Measurements from ENCODE around the gene ERMN.
A peak's percentile ranks its signal among the peaks of the same experiment; 100 is the strongest.

Gene ERMN

GRCh38 chr2:157327621-157328500 is 2.2 kb upstream of the ERMN start:
- DNase-seq: peak; percentile 90

GRCh38 chr2:157327200-157327599 is 1.6 kb upstream of the ERMN start:
- no peak for DNase-seq

- no peak for DNase-seq
Measured at GRCh38 chr2:157326698-157327097, 1.1 kb upstream of the ERMN start.

DNA sequence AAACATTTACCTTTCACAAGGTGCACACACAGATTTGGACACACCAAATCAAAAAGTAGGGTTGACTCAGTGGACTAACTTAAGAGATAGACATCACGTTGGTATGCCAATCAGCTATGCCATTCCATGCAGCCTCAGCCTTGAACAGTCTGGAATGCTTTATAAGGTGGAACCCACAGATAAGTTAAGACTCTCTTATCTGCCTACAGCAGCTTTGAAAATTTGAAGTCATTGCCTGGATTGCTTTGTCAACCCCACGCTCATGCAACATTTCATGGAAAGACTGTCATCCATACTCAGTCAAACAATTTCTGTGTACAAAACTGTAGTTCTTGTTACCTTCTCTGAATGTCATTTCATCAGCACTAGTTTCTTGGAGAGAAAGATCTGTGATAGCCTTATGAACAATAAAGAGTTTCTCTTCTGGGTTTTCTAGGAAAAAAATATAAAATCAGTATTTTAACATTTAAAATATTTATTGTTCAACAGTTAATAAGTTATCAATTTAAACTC is 1.2 kb downstream of the ERMN start:
- no peak for DNase-seq

- no peak for DNase-seq
Measured at GRCh38 chr2:157322432-157322831, 3.2 kb downstream of the ERMN start.

DNA sequence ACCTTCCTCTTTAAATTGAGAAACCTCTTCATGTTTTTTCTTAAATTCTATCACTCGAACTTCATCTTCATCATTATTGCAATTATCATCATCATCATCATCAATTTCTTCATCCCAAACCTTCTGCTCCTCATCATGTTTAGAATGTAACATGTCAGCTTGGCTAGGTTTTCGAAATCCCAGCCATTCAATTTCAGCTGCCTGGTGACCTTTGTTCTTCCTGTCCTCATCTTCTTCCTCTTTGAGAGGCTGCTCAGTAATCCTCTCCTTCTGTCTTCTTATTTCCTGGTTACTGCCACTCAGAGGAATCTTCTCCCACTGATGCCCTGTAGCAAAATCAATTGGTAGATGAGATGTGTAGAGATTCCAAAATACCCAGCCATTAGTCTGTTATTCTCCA is 4.2 kb downstream of the ERMN start:
- DNase-seq: no peak

DNA sequence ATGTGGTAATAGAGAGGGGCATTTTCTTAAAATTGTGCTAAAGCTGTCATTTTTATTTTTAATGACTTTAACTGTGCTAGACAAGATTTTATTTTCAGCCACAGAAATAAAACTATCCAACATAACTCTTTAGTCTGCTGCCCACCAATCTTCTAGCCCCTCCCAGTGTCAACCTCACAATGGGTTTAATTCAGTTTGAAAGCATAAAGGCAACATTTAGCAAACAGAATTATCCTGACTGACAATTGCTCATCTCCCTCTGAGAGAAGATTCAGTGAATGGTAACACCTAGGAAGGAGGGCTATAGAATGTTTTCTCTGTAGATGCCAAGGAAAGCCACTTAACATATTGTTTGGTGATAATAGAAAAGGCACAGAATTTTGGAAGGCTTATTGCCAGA is 5.2 kb downstream of the ERMN start:
- DNase-seq: no peak

GRCh38 chr2:157319795-157320194 is 5.8 kb downstream of the ERMN start:
- no peak for DNase-seq

DNA sequence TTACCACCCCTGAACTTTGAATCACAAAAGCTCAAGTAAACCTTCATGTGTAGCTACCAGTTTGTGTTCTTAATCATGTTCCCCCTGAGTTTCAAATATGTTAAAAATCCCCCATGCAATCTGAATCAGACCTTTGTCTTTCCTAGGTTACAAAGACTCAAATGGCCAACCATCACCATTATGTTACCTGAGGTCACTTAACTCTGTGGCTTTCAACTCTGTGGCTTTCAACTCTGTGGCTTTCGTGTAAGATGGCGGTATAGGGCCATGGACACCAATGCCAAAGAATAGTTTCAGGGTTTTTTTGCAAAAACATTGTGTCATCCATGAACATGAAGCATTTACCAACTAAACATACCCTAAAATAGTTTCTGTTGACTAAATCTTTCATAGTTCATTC is 6.7 kb downstream of the ERMN start:
- DNase-seq: no peak

- no peak for DNase-seq
Measured at GRCh38 chr2:157315901-157316300, 9.7 kb downstream of the ERMN start.

DNA sequence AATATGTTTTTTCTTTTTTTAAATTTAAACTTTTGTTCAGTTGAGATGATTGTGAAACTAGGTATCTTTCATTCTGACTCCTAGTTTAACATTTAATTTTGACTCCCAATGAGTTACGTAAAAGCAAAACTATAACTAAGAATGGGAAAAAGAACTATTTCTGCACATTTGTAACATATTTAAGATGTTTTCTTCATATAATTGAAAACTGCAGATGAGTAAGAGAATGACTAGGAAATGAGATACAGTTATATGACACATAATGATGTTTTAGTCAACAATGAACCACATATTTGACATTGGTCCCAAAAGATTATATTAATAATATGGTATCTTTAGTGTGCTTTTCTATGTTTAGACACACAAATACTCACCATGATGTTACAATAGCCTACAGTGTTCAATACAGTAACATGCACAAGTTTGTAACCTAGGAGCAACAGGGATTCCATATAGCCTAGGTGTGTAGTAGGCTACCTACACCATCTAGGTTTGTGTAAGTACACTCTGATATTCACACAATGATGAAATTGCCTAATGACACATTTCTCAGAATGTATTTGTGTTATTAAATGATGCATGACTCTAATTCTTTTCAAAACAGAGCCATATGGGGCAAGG is 12.6 kb downstream of the ERMN start:
- no peak for DNase-seq

GRCh38 chr2:157311706-157312105 is 13.9 kb downstream of the ERMN start:
- DNase-seq: no peak

DNA sequence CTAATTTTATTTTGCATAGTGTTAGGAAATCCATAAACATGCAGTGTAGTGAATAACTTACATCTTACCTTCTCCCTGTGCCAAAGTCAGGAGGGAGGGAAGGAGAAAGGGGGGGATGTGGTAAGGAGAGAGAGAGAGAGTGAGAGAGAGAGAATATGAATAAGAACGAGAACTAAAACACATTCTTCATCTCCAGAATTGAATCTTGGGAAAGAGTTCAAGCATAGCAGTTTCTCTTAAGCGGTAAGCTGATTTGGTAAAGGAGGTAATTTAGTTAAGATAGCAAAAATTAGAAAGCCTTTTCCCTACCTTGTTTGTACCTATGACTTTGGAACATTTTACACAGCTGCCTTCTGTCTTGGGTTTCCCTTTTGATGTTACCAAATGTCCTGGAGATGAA is 15.7 kb downstream of the ERMN start:
- DNase-seq: no peak

DNA sequence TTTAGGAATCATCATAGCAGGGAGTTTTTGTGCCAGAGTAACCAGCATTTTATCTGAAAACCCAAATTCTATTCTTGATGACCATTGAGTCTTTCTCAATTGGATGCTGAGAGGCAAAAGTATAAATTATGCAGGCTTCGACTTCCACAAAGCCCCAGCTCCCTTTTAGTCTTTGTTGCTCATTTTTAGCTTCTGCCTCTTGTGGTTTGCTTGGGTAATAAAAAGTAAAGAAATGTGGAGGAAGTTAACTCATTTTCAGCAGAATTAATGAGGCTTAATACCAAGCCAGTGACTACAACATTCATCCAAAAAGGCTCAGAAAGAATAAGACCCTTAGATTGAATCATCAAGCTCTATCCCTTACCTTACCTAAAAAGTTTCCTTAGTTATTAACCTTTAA is 18.6 kb downstream of the ERMN start:
- DNase-seq: no peak

DNA sequence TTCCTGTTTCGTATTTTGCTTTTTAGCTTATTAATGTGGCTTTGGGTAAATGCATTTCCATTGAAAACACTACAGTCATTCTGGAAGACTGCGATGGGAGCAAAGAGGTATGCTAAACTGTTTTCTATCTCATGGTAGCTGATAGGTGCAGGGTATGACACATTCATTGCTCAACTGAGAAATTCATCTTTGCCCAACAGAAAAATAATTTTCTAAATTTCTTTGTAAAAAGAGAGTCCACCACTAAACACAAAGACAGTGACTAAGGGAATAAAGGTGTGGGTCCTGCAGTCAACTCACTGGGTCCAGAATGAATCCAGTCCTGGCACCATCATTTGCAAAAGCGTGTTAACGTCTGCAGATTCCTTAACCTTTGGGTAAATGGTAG is 19.9 kb downstream of the ERMN start:
- DNase-seq: no peak

DNA sequence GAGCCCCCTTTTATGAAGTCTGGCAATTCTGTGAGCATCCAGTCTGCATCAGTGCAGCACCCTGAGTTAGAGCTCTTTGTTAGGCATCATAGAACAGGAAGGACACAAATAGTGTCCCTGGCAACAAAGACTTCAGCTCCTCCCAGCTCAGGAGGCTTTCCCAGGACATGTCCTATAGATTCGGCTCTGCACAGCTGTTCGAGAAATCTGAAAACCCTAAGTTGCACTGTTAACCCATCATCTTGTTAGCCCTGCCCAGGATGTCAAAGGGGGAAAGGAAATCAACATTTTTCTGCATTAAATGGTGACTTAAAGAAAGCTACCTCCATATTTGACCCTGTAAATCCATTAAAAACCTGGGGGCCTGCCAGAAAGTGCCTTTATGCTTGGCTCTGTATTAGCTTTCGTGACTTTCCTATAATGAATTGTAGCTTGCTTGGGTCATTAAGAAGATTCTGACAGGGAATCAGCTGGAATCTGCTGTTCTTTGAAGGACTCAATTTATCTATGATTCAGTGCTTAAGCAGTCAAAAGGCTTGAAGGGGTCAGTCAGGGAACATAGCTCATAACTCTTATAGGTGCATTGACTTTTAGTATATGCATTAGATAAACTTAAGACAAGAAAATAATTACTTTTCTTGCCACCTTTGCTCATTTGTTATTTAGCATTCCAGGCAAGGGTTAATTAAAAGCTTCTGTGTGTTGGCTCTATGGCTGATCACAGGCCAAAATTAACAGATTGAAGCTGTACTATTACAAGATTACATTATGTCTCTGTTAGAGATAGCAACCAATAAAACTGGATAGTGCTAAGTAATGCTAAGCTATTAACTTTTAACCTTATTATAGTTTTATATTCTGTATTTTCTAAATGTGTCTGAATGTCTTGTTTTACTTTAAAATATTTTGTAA is 20.6 kb downstream of the ERMN start:
- no peak for DNase-seq

DNA sequence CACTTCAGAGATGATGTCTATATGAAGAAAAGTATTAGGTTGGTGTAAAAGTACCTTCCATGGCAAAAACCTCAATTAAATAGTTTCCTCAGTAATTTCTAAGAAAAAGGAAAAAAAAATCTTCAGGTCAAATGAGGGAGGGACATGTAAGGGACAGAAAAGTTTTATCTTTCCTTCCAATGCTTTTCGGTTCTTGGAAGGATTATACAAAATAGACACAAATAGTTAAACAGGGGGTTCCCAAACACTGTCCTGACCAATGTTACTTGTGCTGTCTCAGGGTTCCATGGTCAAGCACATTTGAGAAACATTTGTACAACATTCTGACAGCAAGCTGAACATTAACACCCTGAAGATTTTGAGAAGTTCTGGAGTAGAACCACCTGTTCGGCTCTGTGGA is 22.0 kb downstream of the ERMN start:
- no peak for DNase-seq

DNA sequence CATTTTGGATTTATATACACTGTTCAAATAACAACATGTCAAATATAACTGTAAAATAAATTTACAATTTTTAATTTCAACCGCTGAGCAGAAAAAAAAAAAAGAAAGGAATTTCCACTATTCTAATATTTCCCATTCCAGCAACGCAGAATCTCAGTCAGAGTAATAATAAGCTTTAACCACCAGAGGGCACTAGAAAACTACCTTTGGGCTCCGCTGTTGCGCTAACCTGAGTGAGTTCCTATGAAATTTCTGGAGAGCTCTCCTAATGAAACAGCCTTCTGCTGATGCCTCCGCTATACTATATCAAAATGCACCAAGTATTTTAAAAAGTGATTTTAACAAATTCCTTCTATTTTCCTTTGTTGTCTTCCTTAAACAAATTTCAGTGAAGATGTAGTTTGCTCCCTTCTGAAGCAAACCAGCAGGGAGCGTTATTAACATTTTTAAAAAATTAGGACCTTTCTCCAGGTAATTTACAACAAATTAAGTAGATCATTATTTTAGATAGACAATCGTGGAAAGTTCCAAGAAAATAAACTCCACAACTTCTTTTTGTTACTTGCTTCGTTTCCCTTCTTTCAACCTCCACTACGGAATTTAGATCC is 23.0 kb downstream of the ERMN start:
- DNase-seq: no peak

GRCh38 chr2:157301307-157301706 is 24.3 kb downstream of the ERMN start:
- DNase-seq: no peak

- DNase-seq: no peak
Measured at GRCh38 chr2:157296958-157297357, 28.7 kb downstream of the ERMN start.

GRCh38 chr2:157296490-157296889 is 29.1 kb downstream of the ERMN start:
- no peak for DNase-seq

GRCh38 chr2:157292853-157293252 is 32.8 kb downstream of the ERMN start:
- no peak for DNase-seq

DNA sequence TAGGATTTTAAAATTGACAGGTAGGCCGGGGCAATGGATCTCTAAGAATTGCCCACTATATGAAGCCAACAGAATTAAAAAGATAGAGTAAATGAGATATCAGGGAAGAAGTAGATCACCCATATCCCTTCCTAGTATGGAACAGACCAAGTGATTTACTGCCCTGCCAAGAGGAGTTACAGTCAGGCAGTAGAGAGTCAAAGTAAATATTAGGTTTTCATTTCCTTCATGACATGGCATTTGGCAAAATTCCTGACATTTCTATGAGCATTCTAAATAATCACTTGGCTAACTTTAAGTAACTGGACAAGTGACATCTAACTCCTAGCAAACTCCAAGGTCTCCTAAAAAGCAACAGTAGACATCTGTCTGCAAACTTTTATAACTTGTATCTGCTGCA is 34.6 kb downstream of the ERMN start:
- no peak for DNase-seq

Measured in stimulated activated CD4-positive, alpha-beta T cell treated with anti-CD3 and anti-CD28 coated beads, Interleukin-12 subunit alpha, Interleukin-12 subunit beta, amount 100 ng/mL, for 4 hours (primary cell).